Measurements from ENCODE around the gene CHMP1A.

The CHMP1A gene

GRCh38 chr16:89605186-89605970, 52.1 kb downstream of the CHMP1A start:
- DNase-seq (ENCODE audit: low read depth in 2 of 2), result no peak

- no peak for DNase-seq (ENCODE audit: low read depth in 2 of 2)
These were observed 52.7 kb downstream of the CHMP1A start for GRCh38 chr16:89604764-89605163.

- DNase-seq (ENCODE audit: low read depth in 2 of 2), result no peak
These were observed 54.4 kb downstream of the CHMP1A start for GRCh38 chr16:89602952-89603590.

- peak; percentile 44 to 45 for DNase-seq (ENCODE audit: low read depth in 2 of 2)
These were observed 55.1 kb downstream of the CHMP1A start for GRCh38 chr16:89602273-89602951.

- DNase-seq (ENCODE audit: low read depth in 2 of 2), result no peak
These were observed 55.6 kb downstream of the CHMP1A start for GRCh38 chr16:89601906-89602272.

GRCh38 chr16:89600956-89601355, 56.6 kb downstream of the CHMP1A start:
- no peak for DNase-seq (ENCODE audit: low read depth in 2 of 2)

- DNase-seq (ENCODE audit: low read depth in 2 of 2), result no peak
These were observed 57.1 kb downstream of the CHMP1A start for GRCh38 chr16:89600427-89600826.

- DNase-seq (ENCODE audit: low read depth in 2 of 2), result no peak
These were observed 57.6 kb downstream of the CHMP1A start for GRCh38 chr16:89599902-89600301.

- DNase-seq (ENCODE audit: low read depth in 2 of 2), result no peak
These were observed 58.1 kb downstream of the CHMP1A start for GRCh38 chr16:89599451-89599858.

- DNase-seq (ENCODE audit: low read depth in 2 of 2), result no peak
These were observed 59.3 kb downstream of the CHMP1A start for GRCh38 chr16:89598199-89598598.

GRCh38 chr16:89596957-89597649, 60.4 kb downstream of the CHMP1A start:
- DNase-seq (ENCODE audit: low read depth in 2 of 2), result no peak

- DNase-seq (ENCODE audit: low read depth in 2 of 2), result no peak
These were observed 61.3 kb downstream of the CHMP1A start for GRCh38 chr16:89596061-89596689.

GRCh38 chr16:89595330-89596060, 62.0 kb downstream of the CHMP1A start:
- no peak for DNase-seq (ENCODE audit: low read depth in 2 of 2)
